GM23338 (cell line): ENCODE data around the gene SNAPIN.

ENCODE experiments used
- CREB1 ChIP-seq: fragments of 250-450 bp; sonication (Bioruptor Pico); IDR thresholded peaks from 2 replicates; pipeline ENCODE4 v1.5.0; 2020; ENCODE audit warnings: low read depth, mild to moderate bottlenecking, moderate library complexity
- CTCF ChIP-seq, 2 experiments: fragments of 200-600 bp in 1 of 2; sonication (generic) in 1 of 2; conservative IDR thresholded peaks; 2 replicates each; pipeline versions ENCODE4 v1.5.1 to v1.6.1; 2016 to 2017; ENCODE audit warnings: antibody characterized with exemption in 2 of 2, low read depth in 2 of 2, mild to moderate bottlenecking in 2 of 2, moderate library complexity in 1 of 2
- EZH2phosphoT487 ChIP-seq: fragments of 200-600 bp; sonication (generic); IDR thresholded peaks from one replicate; pipeline ENCODE4 v1.8.1; 2018; ENCODE audit warnings: antibody characterized with exemption; ENCODE audit not compliant: unreplicated experiment

- TF ChIP-seq CTCF (conservative IDR thresholded peaks at IDR 0.05; ENCODE audit: low read depth in 2 of 2) = no peak
- no peak for TF ChIP-seq EZH2phosphoT487
- no peak for TF ChIP-seq CREB1 (CRISPR knock-in tag)
These were observed 45.1 kb upstream of the SNAPIN start for GRCh38 chr1:153613406-153613805.
